Stimulated activated CD8-positive, alpha-beta memory T cell treated with anti-CD3 and anti-CD28 coated beads, Interleukin-15, amount 100 ng/mL, for 1 hour (primary cell): ENCODE data around the gene CXorf51B.
"Not testable (repeated sequence)": the region's sequence is repeated elsewhere in the genome, so short reads cannot be mapped to it uniquely, and the experiment has no call there.

ENCODE experiments used
- DNase-seq: peaks from one replicate; pipeline ENCODE4 v3.0.0-alpha.2; 2020; ENCODE audit warnings: low read depth

Gene CXorf51B

DNA sequence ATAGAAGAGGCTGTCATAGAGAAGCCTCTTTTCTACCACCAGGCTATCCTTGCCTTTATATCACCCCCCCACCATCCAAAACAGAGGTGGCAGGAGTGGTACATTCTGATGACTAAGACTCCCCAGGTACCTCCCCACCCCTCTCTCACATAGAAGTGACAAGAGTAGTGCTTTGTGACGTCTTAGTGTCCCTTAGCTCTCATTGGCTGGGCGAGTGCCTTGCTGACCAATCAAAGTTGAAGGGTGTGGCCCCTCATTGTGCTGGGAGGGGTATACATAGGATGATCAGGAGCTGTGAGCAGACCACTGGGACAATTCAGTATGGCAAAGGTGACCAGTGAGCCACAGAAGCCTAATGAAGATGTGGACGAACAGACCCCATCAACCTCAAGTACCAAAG lies at the start of gene CXorf51B:
TSS of gene CXorf51B (plus strand) at position 301 of the 400 bp plus-strand sequence. CDS start at position 322, 21 bp downstream.
- DNase-seq: not testable (repeated sequence)

DNA sequence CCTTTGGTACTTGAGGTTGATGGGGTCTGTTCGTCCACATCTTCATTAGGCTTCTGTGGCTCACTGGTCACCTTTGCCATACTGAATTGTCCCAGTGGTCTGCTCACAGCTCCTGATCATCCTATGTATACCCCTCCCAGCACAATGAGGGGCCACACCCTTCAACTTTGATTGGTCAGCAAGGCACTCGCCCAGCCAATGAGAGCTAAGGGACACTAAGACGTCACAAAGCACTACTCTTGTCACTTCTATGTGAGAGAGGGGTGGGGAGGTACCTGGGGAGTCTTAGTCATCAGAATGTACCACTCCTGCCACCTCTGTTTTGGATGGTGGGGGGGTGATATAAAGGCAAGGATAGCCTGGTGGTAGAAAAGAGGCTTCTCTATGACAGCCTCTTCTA lies 5.1 kb downstream of the CXorf51B start, which contains the start of gene CXorf51A:
TSS of gene CXorf51A (minus strand) at position 101 of the 400 bp plus-strand sequence. CDS start at position 80, 21 bp downstream.
- not testable (repeated sequence) for DNase-seq

DNA sequence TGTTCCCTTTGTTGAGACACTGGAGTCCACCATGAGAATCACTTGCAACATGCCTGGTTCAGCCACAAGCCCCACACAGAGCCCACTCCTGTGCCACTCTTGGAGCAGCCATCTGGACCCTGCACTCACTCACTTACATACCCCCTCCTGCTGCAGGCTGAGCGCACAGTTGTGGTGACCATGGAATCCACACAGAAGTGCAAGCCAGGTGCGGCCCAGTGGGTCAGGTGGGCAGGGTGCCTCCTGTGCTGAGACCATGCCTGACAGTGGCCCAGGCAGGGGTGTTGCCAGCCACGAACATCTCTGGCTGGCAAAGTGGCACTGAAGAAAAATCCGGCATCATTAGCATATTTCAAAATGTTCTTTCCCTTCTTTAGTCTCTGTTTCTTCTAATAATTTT lies 22.4 kb downstream of the CXorf51B start:
- DNase-seq: no peak

DNA sequence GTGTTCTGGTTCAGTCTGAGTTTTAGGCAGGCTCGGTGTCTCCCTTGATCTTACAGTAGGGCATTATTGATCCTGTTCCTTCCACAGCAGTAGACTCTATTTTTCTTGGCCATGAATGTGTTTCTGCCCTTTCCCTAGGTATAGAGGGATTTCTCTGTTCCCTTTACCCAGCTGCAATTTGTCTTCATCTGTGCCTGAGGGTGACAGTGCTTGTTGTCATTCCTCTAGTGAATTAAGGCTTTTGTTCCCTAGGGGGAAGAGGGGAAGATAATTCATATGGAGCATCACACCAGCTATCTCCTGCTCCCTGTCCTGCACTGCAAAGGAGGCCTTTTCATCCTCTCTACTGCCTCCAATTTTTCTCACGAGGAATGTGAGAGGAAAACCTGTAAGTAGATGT lies 44.7 kb downstream of the CXorf51B start:
- DNase-seq: no peak
